ENCODE measurements around the gene ERCC3.
"Not testable (repeated sequence)": the region's sequence is repeated elsewhere in the genome, so short reads cannot be mapped to it uniquely, and the experiment has no call there.

ERCC3 gene

GRCh38 chr2:127217470-127218325, 76.2 kb downstream of the ERCC3 start:
- no peak overlapping the region for H3K27ac ChIP-seq
- TF ChIP-seq ZFX (IDR thresholded peaks at IDR 0.05): no peak
- TF ChIP-seq CTCF (conservative IDR thresholded peaks at IDR 0.05): no peak

- H3K27ac ChIP-seq: no peak overlapping the region
- TF ChIP-seq CTCF (conservative IDR thresholded peaks at IDR 0.05) (no peak), ZFX (IDR thresholded peaks at IDR 0.05) (no peak)
These were observed 77.4 kb downstream of the ERCC3 start for GRCh38 chr2:127216593-127216992.

- no peak overlapping the region for H3K27ac ChIP-seq
- TF ChIP-seq ZFX (IDR thresholded peaks at IDR 0.05) (no peak), CTCF (conservative IDR thresholded peaks at IDR 0.05) (no peak)
These were observed 77.8 kb downstream of the ERCC3 start for GRCh38 chr2:127216095-127216494.

GRCh38 chr2:127214201-127214600, 79.7 kb downstream of the ERCC3 start:
- H3K27ac ChIP-seq: not testable (repeated sequence)

GRCh38 chr2:127208313-127208712, 85.6 kb downstream of the ERCC3 start:
- no peak for TF ChIP-seq CTCF (conservative IDR thresholded peaks at IDR 0.05)
- TF ChIP-seq ZFX (IDR thresholded peaks at IDR 0.05): no peak
- H3K27ac ChIP-seq: no peak overlapping the region
